ELF-1 (cell line): ENCODE results near the gene TLCD1.

Experiments used
- DNase-seq: peaks from one replicate; pipeline ENCODE4 v3.0.0-alpha.2; 2016; ENCODE audit warnings: low read depth, low spot score

Gene TLCD1

DNA sequence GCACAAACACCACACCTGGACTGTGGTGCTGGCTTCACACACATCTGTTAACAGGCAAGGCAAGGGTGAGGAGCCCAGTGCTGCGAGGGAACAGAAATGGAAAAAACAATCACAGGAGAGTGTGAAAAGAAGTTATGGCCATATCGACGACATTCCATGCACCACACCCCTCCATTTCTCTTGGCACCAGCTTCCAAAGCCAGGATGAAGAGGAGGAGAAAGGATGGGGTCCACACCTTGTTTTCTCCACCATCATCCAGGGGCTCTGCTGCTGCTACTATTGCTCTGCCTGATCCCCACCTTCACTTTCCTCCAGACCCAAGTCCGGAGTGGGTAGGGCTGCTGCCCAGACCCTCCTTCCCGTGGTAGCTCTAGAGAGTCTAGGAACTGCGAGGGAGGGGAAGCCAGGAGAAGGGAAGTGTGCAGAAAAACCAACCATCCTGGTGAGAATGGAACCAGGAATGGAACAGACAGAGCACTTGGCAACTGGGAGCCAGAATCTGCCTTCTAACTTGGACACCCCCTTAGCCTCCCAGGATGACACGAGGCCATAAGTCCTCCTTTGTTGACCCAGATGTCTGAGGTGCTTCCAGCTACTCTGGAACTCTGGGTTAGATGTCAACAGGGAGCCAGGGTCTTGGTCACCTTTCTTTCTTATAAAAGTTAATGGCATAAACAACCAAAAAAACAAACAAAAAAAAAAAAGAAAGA, 13.2 kb downstream of the TLCD1 start:
- DNase-seq: no peak

DNA sequence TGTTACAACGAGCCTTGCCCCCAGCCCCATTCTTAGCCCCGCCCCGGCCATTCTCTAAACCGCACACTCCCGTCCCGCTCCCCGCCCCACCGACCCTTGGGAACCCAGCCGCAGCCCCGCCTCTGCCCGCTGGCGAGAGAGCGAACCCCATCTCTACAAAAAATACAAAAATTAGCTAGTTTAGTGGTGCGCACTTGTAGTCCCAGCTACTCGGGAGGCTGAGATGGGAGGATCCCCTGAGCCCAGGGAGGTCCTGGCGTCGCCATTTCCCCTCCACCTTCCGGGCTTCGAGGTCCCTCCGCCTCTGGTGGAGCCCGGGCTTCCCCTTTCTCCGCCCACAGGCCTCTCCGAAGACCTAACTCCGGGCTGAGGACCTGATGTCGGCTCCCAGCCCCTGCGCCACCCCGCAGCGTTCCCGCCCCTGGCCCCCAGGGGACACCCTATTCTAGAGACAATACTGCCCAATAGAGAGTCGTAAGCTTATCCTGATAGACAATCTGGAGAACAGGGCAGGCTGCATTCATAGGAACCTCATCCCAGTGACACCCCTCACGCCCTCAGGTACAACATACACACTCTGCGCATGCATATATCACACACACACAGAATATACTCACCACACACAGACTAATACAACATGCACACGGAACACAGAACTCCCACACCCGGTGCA, 13.9 kb downstream of the TLCD1 start:
- DNase-seq: peak; percentile 69

DNA sequence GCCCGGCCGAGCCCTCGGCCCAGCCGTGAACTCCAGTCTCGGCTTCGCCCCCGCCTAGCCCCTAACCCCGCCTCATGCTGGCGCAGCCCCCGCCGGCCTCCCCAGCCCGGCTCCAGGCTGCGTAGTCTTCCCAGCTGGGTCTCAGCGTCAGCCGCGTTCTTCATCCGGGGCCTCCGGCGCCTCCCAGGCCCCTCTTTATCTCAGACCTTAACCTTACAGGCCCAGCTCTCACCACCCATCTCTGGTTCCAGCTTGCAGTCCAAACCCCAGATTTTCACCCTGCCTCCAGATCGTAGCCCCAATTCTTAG, 14.4 kb downstream of the TLCD1 start, which contains the start of gene PROCA1:
Gene PROCA1 (minus strand): TSS at position 166 of the 309 bp plus-strand sequence. CDS start 228 bp downstream, outside the sequence.
- no peak for DNase-seq

DNA sequence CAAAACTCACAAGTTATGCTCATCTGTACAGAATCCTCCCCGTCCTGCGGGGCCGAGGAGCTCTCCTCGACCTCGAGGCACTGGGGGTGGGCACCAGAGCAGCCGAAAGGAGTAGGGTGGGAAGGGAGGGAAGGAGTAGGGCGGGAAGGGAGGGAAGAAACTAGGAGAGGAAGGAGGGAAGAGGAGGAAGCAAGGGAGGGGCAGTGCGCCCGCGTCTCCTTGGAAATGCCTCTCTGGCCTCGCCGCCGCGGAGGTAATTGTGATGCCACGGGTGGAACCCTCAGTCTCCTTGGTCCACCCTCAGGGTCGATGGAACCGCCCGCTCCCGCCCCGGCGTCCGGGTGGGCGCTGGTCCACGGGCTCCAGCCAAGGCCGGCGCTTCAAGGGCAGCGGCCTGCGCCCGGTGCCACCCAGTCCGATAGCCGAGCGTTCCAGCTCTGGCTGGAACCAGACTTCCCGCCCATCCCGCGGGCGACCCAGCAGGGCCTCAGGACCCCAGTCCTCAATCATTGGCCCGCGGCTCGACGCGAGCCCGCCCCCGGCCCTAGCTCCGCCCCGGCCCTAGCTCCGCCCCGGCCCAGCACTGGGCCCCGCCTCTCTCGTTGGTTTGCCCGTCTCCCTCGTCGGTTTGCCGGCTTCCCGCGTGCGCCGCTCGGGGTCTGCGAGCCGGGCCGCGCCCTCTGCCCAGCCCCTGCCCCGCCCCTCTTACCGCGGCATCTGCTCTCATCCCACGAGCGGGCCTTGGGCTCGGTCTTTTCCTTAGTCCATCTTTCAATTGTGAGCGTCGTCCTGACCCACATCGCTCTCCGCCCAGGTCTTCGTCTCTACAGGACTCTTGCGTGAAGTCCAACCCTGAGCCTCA, 14.9 kb downstream of the TLCD1 start:
- peak; percentile 97 for DNase-seq

DNA sequence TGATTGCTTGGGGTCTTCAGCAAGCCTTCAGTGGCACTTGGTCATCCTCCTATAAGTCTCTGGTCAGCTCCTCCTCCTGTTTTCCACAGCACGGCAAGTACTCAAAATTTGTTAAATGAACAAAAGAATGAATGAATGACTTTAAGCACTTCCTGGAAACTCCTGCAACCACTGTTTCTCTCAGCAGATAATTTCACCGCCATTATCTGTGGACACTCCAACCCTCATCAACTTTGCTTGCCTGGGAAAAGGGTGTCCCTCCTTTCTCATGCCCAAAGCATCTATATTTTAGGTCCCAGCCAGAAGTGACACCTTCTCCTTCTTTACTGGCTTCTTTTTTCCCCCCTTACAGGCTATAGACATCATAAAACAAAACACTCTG, 18.7 kb downstream of the TLCD1 start:
- no peak for DNase-seq

DNA sequence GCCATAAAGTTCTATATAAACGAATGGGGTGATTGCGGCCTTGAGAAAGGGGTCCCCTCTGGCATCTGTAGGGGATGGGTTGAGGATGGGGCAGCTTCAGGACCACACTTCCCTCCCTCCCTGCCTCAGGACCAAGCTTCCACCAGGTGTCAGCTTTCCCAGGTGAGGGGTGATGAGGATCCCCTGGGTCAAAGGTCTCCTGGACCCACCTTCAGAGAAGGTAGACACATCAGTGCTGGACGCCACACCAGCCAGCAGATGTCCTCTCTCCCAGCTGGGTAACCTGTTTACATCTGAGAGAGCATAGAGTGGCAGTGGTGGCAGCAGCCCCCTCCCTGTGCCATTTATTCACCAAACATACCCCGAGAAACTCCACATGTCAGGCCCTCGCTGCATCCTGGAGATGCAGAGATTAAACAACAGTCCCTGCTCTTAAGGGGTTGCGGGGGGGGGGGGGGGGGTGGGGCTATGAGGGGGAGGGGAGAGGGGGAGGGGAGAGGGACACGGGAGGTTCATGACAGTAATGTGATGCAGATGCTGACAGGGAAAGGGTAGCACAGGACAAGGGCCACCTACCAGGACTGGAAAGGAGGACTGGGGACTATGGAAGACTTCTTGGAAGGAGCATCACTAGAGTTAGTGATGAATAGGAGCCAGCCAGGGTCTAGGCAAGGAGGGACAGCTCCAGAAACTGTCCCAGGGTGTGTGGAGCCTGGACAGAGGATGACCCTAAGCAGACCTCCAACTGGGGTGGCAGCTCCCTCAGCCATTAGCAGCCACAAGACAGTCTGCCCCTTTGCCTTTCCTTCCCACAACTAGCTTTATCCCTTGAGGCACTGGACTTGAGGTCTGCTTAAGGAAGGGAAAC, 19.3 kb downstream of the TLCD1 start:
- no peak for DNase-seq

DNA sequence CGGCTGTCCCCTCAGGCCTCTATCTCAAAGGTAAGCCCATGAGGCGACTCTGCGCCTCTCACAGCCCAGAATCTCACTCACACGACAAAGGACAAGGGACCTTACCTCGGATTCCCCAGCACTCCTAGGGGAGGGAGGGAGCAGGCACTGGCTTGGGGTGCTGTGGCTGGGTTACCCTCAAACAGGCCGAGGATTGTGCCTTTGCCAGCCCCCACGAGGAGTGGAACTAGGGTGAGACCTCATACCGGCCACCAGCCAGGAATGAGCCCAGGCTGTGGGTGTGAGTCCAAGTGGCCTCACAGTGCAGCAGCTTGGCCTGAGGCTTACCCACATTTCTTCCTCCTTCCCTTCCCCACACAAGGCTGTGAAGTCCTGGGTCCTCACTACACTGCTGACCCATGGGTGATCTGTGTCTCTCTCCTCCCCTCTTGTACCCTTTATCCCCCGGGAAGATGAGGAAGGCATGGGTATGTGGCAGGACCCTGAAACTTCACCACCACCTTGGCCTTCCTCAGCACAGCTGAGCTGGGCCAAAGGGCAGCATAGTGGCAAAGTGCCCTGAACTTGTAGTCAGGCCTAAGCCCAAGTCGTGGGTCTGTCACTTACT, 20.2 kb downstream of the TLCD1 start:
- no peak for DNase-seq

DNA sequence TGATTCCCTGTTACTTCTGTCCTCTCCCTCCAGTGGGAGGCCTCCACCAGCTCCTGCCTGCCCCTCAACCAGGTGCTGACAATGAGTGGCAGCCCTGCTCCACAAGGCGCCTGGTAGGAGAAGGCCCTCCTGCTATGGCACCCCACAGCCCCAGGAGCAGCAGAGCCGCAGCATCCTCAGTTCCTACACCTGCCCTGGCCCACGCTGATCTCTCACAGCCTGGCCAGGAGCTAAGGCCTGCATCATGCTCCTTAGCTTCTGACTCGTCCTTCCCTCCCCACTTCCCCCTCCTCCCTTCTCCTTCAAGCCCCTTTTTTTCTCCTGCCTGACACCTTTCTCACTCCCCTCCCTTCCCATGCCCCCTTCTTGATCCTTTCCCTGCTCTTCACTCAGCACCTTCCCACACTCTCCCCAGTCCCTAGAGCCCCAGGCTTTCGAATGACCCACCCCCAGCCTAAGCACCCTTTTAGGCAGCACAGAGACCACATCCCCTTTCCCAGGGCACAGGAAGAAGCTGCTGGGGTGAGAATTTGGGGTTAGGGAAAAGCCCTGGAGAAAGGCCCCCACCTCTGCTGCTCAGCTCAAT, 20.9 kb downstream of the TLCD1 start:
- DNase-seq: no peak

DNA sequence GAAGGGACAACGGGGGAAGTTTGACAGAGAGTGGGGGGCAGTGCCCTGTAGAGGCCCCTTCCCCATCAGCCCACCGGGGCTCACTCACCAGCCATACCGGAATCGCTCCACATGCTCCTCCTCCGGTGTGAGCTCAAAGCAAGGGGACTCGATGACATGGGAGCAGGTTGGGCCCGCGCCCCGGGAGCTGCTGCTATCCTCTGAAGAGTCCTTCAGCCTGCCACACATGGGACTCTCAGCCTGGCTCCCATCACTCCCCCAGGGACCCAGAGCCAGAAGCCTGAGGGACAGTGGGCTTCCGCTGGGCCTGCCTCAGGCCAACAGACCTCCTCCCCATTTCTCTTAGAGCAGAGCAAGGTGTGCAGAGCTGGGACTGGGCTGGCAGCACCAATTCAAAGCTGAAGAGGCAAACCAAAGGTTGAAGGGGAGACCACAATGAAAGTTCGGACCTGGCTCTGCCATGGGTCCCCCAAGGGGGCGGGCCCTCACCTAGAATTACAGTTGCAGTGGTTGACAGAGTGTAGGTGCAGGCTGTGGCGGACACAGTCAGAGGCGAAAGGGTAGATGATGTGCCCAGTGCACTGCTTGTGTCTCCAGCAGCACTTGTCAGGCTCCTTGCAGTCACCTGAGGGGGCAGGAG, 21.7 kb downstream of the TLCD1 start:
- no peak for DNase-seq

DNA sequence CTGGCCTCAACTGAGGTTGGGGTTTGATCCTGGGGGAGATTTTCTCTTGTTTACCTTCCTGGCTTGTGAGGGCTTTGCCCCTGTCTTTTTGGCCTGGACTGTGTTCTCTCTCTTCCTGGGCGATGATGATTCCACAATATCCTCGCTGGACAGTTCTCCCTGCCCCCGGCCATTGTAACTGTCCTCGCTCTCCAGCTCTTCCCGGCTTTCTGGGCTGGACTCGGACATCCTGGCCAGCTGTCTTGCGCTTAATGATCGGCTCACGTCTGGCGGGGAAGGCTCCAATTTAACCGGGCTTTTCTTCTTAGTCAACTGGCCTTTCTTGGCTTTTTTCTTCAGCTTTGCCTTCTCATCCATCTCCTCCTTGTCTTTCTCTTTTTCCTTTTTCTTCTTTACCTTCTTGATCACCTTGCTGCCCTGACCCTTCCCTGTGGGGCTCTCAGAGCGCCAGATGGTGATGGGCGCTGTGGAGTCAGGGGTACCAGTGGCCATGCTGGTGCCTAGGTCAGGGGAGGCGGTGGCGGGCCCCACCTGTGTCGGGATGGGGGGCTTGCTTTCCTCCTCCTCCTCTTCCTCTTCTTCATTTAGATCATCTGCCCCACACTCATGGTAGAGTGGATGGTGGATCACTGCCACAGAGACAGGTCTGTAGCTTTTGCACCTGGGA, 22.3 kb downstream of the TLCD1 start:
- DNase-seq: no peak

DNA sequence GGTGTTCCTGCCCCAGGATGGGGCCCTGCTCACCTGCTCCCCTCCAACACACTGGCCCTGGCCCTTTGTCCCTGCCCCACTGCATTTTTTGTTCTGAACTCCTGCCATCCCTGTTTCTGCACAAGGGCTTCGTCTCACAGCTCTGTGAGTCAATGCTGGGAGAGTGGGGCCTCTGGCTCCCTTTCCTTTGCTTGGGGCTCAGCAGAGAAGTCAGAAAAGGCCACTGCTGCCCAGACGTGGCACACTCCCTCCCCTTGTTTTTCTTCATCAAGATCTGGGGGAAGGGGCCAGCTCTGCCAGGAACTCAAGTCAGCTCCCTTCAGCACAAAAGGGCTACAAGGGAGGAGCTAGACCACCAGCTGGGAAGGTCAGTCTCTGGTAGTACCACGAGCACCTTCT, 23.3 kb downstream of the TLCD1 start:
- DNase-seq: no peak

DNA sequence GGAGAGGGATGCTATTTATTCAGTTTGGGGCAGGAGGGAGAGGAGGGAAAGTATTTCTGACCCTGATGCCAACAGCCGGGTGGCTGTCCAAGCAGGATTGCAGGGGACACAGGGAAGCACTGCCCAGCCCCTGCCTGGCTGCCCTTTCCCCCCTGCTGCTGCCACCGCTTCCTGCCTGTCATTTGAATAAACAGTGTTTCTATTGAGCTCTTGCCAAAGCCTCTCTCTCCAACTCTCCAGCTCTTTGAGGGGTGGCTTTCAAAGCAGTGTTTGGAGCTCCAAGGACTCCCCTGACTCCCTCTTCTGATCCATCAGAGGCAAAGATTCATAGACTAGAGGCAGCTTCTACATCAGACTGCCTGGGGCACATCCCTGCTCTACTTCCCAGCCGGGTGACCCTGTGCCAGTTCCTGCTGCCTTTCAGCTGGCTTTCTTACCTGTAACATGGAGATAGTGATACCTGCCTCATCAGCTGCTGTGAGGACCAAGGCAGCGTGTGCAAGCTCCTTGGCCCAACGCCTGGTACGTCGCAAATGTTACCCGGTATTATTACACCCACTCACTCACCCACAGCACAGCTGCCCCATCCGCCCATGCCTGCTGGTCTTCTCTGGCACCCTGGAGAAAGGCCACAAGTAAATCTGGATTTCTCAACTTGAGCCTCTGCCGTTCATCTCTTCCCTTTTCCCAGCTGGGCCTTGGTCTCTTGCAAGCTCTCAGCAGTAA, 23.8 kb downstream of the TLCD1 start:
- DNase-seq: no peak

DNA sequence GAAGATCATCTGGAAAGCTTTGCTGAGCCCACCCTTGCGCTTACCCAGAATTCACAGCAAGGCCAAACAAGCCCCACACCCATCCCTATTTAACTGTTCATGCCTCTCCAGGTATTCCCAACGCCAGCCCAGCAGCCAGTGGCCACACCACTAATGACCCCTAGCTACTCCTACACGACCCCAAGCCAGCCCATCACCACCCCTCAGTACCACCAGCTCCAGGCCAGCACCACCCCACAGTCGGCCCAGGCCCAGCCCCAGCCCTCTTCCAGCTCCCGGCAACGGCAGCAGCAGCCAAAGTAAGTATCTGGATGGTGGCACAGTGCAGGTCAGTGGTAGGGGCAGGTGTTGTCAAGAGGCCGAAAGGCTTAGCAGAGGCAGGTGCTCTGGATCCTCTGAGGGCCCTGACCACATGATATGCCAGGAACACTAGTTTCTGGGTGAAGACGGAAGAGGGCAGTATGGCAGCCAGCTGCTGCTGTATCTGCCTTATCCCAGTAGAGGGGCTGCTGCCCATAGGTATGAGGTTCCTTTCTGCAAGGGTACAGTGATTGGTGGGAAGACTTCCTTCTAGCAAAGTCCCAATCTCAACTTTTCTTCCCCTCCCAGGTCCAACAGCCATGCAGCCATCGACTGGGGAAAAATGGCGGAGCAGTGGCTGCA, 25.1 kb downstream of the TLCD1 start:
- DNase-seq: no peak

DNA sequence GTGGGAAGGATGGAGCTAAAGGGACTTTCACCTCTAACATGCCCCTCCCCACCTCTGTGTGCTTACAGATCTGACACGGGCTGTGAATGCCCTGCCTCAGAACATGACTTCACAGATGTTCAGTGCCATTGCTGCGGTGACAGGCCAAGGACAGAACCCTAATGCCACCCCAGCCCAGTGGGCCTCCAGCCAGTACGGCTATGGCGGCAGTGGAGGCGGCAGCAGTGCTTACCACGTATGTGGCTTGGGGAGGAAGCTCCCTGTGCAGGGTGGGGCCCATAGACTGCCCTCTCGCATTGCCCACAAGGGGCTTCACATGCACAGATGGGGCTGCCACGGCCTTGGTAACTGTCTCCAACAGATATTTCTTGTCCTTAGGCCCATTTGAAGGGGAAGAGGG, 25.8 kb downstream of the TLCD1 start:
- DNase-seq: no peak

DNA sequence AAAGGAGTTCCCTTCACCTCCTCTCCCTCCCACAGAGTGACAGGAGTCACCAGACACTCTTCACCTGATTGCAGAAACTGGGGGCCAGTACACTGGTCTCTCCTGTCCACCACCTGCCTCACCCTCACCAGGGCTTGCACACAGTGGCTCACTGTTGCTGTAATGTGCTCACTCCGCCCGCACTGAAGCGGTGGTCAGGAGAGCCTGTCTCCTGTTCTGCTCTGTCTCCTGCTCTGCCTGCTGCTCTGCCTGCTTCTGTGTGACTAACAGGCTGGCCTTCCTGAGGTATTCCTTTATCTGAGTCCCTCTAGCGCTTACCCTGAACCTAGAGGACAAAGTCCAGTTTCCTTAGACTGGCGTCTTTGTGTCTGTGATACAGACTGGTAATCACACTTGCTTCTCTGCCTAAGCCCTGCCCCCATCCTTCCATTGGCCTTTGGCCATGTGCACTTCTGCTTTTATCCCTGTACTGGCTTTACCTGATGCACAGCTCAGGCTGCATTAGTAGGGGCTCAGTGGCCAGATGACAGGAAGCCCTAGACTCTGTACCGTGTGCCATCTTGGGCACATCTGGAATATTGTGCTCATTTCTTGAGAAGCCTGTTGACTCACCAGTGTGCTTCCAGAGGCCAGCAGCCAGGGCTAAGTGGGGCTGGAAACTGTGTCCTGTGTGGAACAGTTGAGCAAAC, 27.6 kb downstream of the TLCD1 start:
- DNase-seq: no peak

DNA sequence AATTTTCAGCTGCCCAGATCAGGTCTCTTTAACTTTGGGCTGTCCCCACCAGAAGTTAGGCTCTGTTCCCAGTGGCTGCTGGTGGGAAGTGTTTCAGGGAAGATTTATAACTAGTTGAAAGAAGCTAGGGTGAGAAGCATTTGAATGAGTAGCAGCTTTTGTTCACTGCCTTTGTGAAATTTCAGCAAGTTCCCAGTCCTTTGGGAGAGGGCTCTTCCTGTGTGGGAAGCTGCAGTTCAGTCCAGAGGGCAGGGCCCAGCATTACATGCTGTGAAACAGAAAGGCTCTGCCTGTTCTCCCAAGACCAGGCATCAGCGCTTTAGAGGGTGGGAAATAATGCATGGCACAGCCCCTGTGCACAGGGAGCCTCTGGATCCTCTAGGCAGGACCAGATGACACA, 32.2 kb downstream of the TLCD1 start:
- DNase-seq: no peak

DNA sequence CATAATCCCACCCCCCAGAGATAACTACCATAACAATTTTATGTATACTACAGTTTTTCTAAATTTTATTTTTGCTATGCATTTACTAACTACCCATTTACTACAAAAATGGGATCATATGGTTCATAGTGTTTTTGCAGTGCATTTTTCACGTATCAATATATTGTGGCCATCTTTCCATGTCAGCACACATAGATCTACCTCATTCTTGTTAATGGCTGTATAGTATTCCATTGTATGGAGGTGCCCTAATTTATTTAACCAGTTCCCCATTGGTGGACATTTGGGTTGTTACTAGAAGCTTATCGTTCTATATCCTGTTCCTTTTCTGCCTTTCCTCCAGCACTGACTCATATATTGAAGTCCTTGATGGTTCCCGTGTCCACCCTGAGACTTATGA, 37.0 kb downstream of the TLCD1 start:
- DNase-seq: no peak

DNA sequence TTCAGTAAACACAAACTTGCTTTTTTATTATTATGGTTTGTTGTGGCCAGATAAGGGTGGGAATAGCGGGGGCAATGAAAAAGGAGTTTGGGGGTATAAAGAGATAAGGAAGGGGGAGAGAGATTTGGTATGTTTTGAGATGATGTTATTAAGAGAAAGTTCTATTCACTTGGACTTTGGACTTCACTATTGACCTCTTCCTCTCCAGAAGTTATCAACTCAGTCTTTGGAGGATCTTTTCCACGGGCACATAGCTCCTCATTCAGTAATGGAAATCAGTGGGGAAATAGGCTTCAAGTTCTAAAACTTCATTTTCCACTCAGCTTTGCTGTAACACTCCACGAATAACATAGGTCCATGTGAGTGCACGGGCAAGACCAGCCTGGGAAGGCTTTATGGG, 37.6 kb downstream of the TLCD1 start:
- DNase-seq: no peak
